Neural cell (in vitro differentiated cells): ENCODE results near the gene ATP5F1E. TPM values are rescaled to one million over a fixed set of nuclear protein-coding genes. Genes with fewer than 3 reads are reported as not detected.

ENCODE experiments used
- H2AFZ ChIP-seq: fragments of 200-600, 300-800 bp; sonication (generic), shearing (Covaris generic); 2 replicates; pipeline ENCODE4 v1.6.0; 2014; ENCODE audit warnings: low read depth, mild to moderate bottlenecking, antibody characterized with exemption, low read length, moderate library complexity
- H3F3A ChIP-seq: fragments of 200-600 bp; shearing (Covaris generic); 2 replicates; pipeline ENCODE4 v1.6.1; 2016; ENCODE audit warnings: mild to moderate bottlenecking, moderate library complexity, mixed read lengths, antibody characterized with exemption, low read length; ENCODE audit not compliant: insufficient read depth, poor library complexity, severe bottlenecking
- H3K27ac ChIP-seq: fragments of 200-600, 300-800 bp; sonication (generic), shearing (Covaris generic); 2 replicates; pipeline ENCODE4 v1.5.1; 2014; ENCODE audit warnings: mild to moderate bottlenecking, low read length, moderate library complexity
- H3K27me3 ChIP-seq: fragments of 300-800, 200-600 bp; sonication (generic), shearing (Covaris generic); 2 replicates; pipeline ENCODE4 v1.6.0; 2014; ENCODE audit warnings: mild to moderate bottlenecking, low read depth, low read length, moderate library complexity; ENCODE audit not compliant: insufficient read depth
- H3K36me3 ChIP-seq: fragments of 300-800, 200-600 bp; sonication (generic), shearing (Covaris generic); 2 replicates; pipeline ENCODE4 v1.5.1; 2014; ENCODE audit warnings: mild to moderate bottlenecking, antibody characterized with exemption, low read length, moderate library complexity; ENCODE audit not compliant: insufficient read depth
- H3K4me2 ChIP-seq: fragments of 300-800, 200-600 bp; sonication (generic), shearing (Covaris generic); 2 replicates; pipeline ENCODE4 v1.6.0; 2014; ENCODE audit warnings: mild to moderate bottlenecking, low read length
- H3K4me3 ChIP-seq: fragments of 300-800, 200-600 bp; sonication (generic), shearing (Covaris generic); 2 replicates; pipeline ENCODE4 v1.5.1; 2014; ENCODE audit warnings: mild to moderate bottlenecking, low read length, moderate library complexity
- H3K79me2 ChIP-seq: fragments of 200-600 bp; shearing (Covaris generic); replicated peaks from 2 replicates; pipeline ENCODE4 v1.6.0; 2014; ENCODE audit warnings: mild to moderate bottlenecking, low read length, moderate library complexity; ENCODE audit not compliant: insufficient read depth
- H3K9ac ChIP-seq: fragments of 300-800, 200-600 bp; sonication (generic), shearing (Covaris generic); 2 replicates; pipeline ENCODE4 v1.6.1; 2016; ENCODE audit warnings: mild to moderate bottlenecking, low read length, mixed read lengths
- H3K9me2 ChIP-seq: fragments of 200-600 bp; shearing (Covaris generic); 2 replicates; pipeline ENCODE4 v1.6.1; 2016; ENCODE audit warnings: mild to moderate bottlenecking, low read length, mixed read lengths; ENCODE audit not compliant: insufficient read depth
- H3K9me3 ChIP-seq: fragments of 200-600, 300-800 bp; sonication (generic), shearing (Covaris generic); 2 replicates; pipeline ENCODE4 v1.6.1; 2016; ENCODE audit warnings: mild to moderate bottlenecking, mixed run types, low read length, moderate library complexity, mixed read lengths
- H4K20me1 ChIP-seq: fragments of 200-600 bp; shearing (Covaris generic); 2 replicates; pipeline ENCODE4 v1.6.1; 2016; ENCODE audit warnings: mild to moderate bottlenecking, mixed run types; ENCODE audit not compliant: insufficient read depth
- CTCF ChIP-seq: fragments of 450-650 bp; IDR thresholded peaks from 2 replicates; pipeline ENCODE4 v1.5.1; 2014; ENCODE audit warnings: antibody characterized with exemption, mild to moderate bottlenecking, moderate library complexity; ENCODE audit not compliant: poor library complexity, severe bottlenecking
- EP300 ChIP-seq: fragments of 450-650 bp; conservative IDR thresholded peaks from 2 replicates; pipeline ENCODE4 v1.6.1; 2014; ENCODE audit warnings: antibody characterized with exemption, mild to moderate bottlenecking, moderate library complexity; ENCODE audit not compliant: poor library complexity, severe bottlenecking
- EZH2 ChIP-seq: fragments of 200-600, 300-800 bp; shearing (Covaris generic), sonication (generic); IDR thresholded peaks from 2 replicates; pipeline ENCODE4 v1.6.1; 2014; ENCODE audit warnings: antibody characterized with exemption, low read length, borderline replicate concordance, mild to moderate bottlenecking; ENCODE audit not compliant: insufficient read depth, poor library complexity, severe bottlenecking
- MXI1 ChIP-seq: fragments of 450-650 bp; conservative IDR thresholded peaks from 2 replicates; pipeline ENCODE4 v1.6.1; 2014; ENCODE audit warnings: antibody characterized with exemption, mild to moderate bottlenecking; ENCODE audit not compliant: poor library complexity, severe bottlenecking
- POLR2AphosphoS5 ChIP-seq: IDR thresholded peaks from 2 replicates; pipeline ENCODE4 v1.6.1; 2012
- RAD21 ChIP-seq: fragments of 450-650 bp; conservative IDR thresholded peaks from 2 replicates; pipeline ENCODE4 v1.6.1; 2014; ENCODE audit warnings: antibody characterized with exemption, mild to moderate bottlenecking, moderate library complexity
- REST ChIP-seq: IDR thresholded peaks from 2 replicates; pipeline ENCODE4 v1.6.1; 2012; ENCODE audit warnings: borderline replicate concordance
- SMC3 ChIP-seq: fragments of 450-650 bp; conservative IDR thresholded peaks from 2 replicates; pipeline ENCODE4 v1.6.1; 2014; ENCODE audit warnings: antibody characterized with exemption, mild to moderate bottlenecking, moderate library complexity; ENCODE audit not compliant: poor library complexity
- TAF1 ChIP-seq: IDR thresholded peaks from 2 replicates; pipeline ENCODE4 v1.6.1; 2012; ENCODE audit warnings: low read depth
- polyA plus RNA-seq: library from polyadenylated mRNA; depleted of rRNA; stranded (reverse); fragments of >200 nt; gene quantifications from 2 replicates; pipeline ENCODE4 v1.2.3, GENCODE V29; 2014

The ATP5F1E gene
- polyA plus RNA-seq, 1 donor from 2014 or later = 133 TPM

- Histone ChIP-seq H3K36me3 (no peaks in the 10 kb centered on the region), H3K79me2 (no peaks in the 10 kb centered on the region), H3K4me2 (no peak overlapping the region), H3F3A (no peaks in the 10 kb centered on the region), H3K27ac (no peak overlapping the region), H3K9ac (no peak overlapping the region), H2AFZ (no peak overlapping the region), H4K20me1 (no peaks in the 10 kb centered on the region), H3K4me3 (no peak overlapping the region), H3K27me3 (no peaks in the 10 kb centered on the region), H3K9me2 (no peaks in the 10 kb centered on the region), H3K9me3 (no peaks in the 10 kb centered on the region)
- TF ChIP-seq RAD21 (no peak), CTCF (no peak), SMC3 (no peak), REST (no peak), EZH2 (no peak), TAF1 (no peak), MXI1 (no peak), POLR2AphosphoS5 (no peak), EP300 (no peak)
These were observed 17.3 kb downstream of the ATP5F1E start for GRCh38 chr20:59014680-59015389.

DNA sequence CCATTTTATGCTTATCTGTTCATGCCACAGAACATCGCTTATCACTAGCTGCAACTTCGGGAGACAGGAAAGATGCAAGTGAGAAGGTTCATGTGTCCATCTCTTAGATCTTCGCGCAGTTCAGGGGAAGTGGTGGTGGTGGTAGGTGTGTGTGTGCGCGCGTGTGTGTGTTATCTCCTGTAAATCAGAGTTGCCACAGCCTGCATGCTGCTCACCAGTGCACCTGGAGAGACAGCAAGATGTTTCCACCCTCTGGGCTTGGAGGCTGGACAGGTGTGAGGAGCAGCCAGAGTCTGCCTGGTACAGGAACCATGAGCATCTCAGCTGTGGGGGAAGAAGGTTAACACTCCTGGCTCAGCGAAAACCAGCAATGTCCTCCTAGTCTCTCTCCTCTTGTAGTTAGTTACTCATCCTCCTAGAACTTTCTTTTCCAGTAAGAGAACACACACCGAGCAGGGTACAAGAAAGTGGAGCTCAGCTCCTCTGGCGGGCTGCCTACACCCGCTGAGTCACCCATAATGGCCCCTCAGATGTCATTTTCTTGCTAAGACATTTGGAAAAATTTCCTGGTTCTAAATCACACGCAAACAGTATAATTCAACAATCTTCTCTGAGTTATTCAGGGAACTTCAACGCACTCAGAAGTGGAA lies 18.1 kb downstream of the ATP5F1E start:
- H3K36me3 ChIP-seq = no peaks in the 10 kb centered on the region
- no peak overlapping the region for H3K4me2 ChIP-seq
- no peaks in the 10 kb centered on the region for H3F3A ChIP-seq
- no peaks in the 10 kb centered on the region for H3K79me2 ChIP-seq
- no peaks in the 10 kb centered on the region for H4K20me1 ChIP-seq
- no peak overlapping the region for H3K27ac ChIP-seq
- H3K9me3 ChIP-seq = no peaks in the 10 kb centered on the region
- no peak overlapping the region for H2AFZ ChIP-seq
- H3K9ac ChIP-seq = no peak overlapping the region
- no peak overlapping the region for H3K4me3 ChIP-seq
- no peaks in the 10 kb centered on the region for H3K27me3 ChIP-seq
- no peaks in the 10 kb centered on the region for H3K9me2 ChIP-seq
- no peak for TF ChIP-seq MXI1
- TF ChIP-seq EP300 = no peak
- no peak for TF ChIP-seq EZH2
- TF ChIP-seq CTCF = no peak
- no peak for TF ChIP-seq REST
- TF ChIP-seq RAD21 = no peak
- no peak for TF ChIP-seq POLR2AphosphoS5
- TF ChIP-seq SMC3 = no peak
- no peak for TF ChIP-seq TAF1
